SK-N-SH (cell line): Measurements from ENCODE around the gene FTO. TPM values are rescaled to one million over a fixed set of nuclear protein-coding genes. Genes with fewer than 3 reads are reported as not detected.

Source experiments
- CTCF ChIA-PET: fragments of 300-600, 350-600 bp; formaldehyde crosslinking; extraction: SDS; loops from one replicate; lab custom pipeline; 2021; lab: Yijun Ruan, JAX
- POLR2A ChIA-PET: fragments of 350-600 bp; sonication (Branson Sonifier 250); formaldehyde crosslinking; extraction: SDS; loops from one replicate; lab custom pipeline; 2020; ENCODE audit warnings: antibody characterized with exemption, inconsistent platforms; lab: Yijun Ruan, JAX
- DNase-seq: peaks from one replicate; pipeline ENCODE4 v3.0.0; 2012
- H2AFZ ChIP-seq: fragments of 200-600 bp; sonication (generic); 2 replicates; pipeline ENCODE4 v1.8.1; 2016; ENCODE audit warnings: antibody characterized with exemption, mild to moderate bottlenecking, low read depth
- H3F3A ChIP-seq: fragments of 200-600 bp; sonication (generic); replicated peaks from 2 replicates; pipeline ENCODE3; 2016; ENCODE audit warnings: antibody characterized with exemption, mild to moderate bottlenecking; ENCODE audit not compliant: insufficient read depth
- H3K27ac ChIP-seq, 2 experiments: fragments of 200-500 bp in 1 of 2; fragments of 200-600 bp in 1 of 2; sonication (Bioruptor generic) in 1 of 2; sonication (generic), shearing (Covaris generic) in 1 of 2; 2 replicates each; pipeline versions ENCODE4 v1.5.1 to v1.6.1; 2014 to 2016; ENCODE audit warnings: low read depth in 2 of 2, inconsistent platforms in 1 of 2, low read length in 1 of 2, mild to moderate bottlenecking in 1 of 2, mixed read lengths in 1 of 2
- H3K27me3 ChIP-seq: fragments of 200-600 bp; sonication (generic), shearing (Covaris generic); 2 replicates; pipeline ENCODE4 v1.6.1; 2016; ENCODE audit warnings: mixed run types; ENCODE audit not compliant: insufficient read depth
- H3K36me3 ChIP-seq, 2 experiments: fragments of 200-500 bp in 1 of 2; fragments of 200-600 bp in 1 of 2; sonication (Bioruptor generic) in 1 of 2; sonication (generic) in 1 of 2; replicated peaks in 1 of 2; 2 replicates each; pipeline versions ENCODE3 to v1.5.1; 2014 to 2016; ENCODE audit warnings: low read length in 1 of 2, mild to moderate bottlenecking in 1 of 2; ENCODE audit not compliant: insufficient read depth in 2 of 2, control insufficient read depth in 1 of 2
- H3K4me1 ChIP-seq, 2 experiments: fragments of 200-500 bp in 1 of 2; fragments of 200-600 bp in 1 of 2; sonication (Bioruptor generic) in 1 of 2; sonication (generic), shearing (Covaris generic) in 1 of 2; 2 replicates each; pipeline versions ENCODE4 v1.5.1 to v1.6.1; 2014 to 2016; ENCODE audit warnings: low read depth in 1 of 2, low read length in 1 of 2, mixed run types in 1 of 2; ENCODE audit not compliant: insufficient read depth in 2 of 2, control insufficient read depth in 1 of 2
- H3K4me2 ChIP-seq: fragments of 200-600 bp; sonication (generic), shearing (Covaris generic); 2 replicates; pipeline ENCODE4 v1.6.1; 2017; ENCODE audit warnings: mixed run types
- H3K4me3 ChIP-seq, 2 experiments: fragments of 200-500 bp in 1 of 2; fragments of 200-600 bp in 1 of 2; sonication (Bioruptor generic) in 1 of 2; sonication (generic), shearing (Covaris generic) in 1 of 2; 2 replicates each; pipeline versions ENCODE4 v1.5.1 to v1.8.1; 2014 to 2016; ENCODE audit warnings: low read depth in 2 of 2, inconsistent platforms in 1 of 2, low read length in 1 of 2, mild to moderate bottlenecking in 1 of 2, mixed read lengths in 1 of 2, moderate library complexity in 1 of 2
- H3K79me2 ChIP-seq: fragments of 200-600 bp; sonication (generic); 2 replicates; pipeline ENCODE4 v1.8.1; 2017; ENCODE audit warnings: mild to moderate bottlenecking; ENCODE audit not compliant: insufficient read depth
- H3K9ac ChIP-seq: fragments of 200-600 bp; sonication (generic); 2 replicates; pipeline ENCODE4 v1.6.1; 2017; ENCODE audit warnings: mixed run types
- H3K9me2 ChIP-seq: fragments of 200-600 bp; sonication (generic); 2 replicates; pipeline ENCODE4 v1.6.1; 2017; ENCODE audit warnings: mixed run types
- H3K9me3 ChIP-seq: fragments of 200-600 bp; sonication (generic); 2 replicates; pipeline ENCODE4 v1.6.1; 2017; ENCODE audit warnings: mixed run types, mild to moderate bottlenecking, moderate library complexity
- H4K20me1 ChIP-seq: fragments of 200-600 bp; sonication (generic); 2 replicates; pipeline ENCODE4 v1.6.1; 2017; ENCODE audit warnings: mild to moderate bottlenecking, mixed run types; ENCODE audit not compliant: insufficient read depth
- CTCF ChIP-seq: fragments of 200-600 bp; sonication (generic); IDR thresholded peaks from 2 replicates; pipeline ENCODE4 v1.6.1; 2017; ENCODE audit warnings: antibody characterized with exemption, mild to moderate bottlenecking, moderate library complexity
- FOSL2 ChIP-seq: IDR thresholded peaks from 2 replicates; pipeline ENCODE4 v1.4.0; 2012; ENCODE audit warnings: low read depth, mild to moderate bottlenecking, moderate library complexity, borderline replicate concordance
- FOXJ3 ChIP-seq: sonication (generic); formaldehyde crosslinking; IDR thresholded peaks from 2 replicates; pipeline ENCODE4 v1.5.1; 2020; ENCODE audit warnings: mild to moderate bottlenecking, missing genetic modification reagents
- GABPA ChIP-seq: IDR thresholded peaks from 2 replicates; pipeline ENCODE4 v1.4.0; 2012; ENCODE audit warnings: low read depth, mild to moderate bottlenecking
- GATA2 ChIP-seq: sonication (generic); formaldehyde crosslinking; IDR thresholded peaks from 2 replicates; pipeline ENCODE4 v1.5.0; 2020; ENCODE audit warnings: mild to moderate bottlenecking, missing genetic modification reagents
- MXI1 ChIP-seq: IDR thresholded peaks from 2 replicates; pipeline ENCODE4 v1.6.1; 2012; ENCODE audit warnings: mild to moderate bottlenecking, low read depth, low read length, improper control_type of control experiment
- POLR2AphosphoS5 ChIP-seq: IDR thresholded peaks from 2 replicates; pipeline ENCODE4 v1.6.1; 2012; ENCODE audit warnings: low read depth, low read length
- RAD21 ChIP-seq: IDR thresholded peaks from 2 replicates; pipeline ENCODE4 v1.6.1; 2012; ENCODE audit warnings: mild to moderate bottlenecking, low read length
- RCOR1 ChIP-seq: fragments of 150-350 bp; IDR thresholded peaks from 2 replicates; pipeline ENCODE4 v1.6.1; 2017; ENCODE audit warnings: antibody characterized with exemption, low read length
- RFX5 ChIP-seq: IDR thresholded peaks from 2 replicates; pipeline ENCODE4 v1.6.1; 2012; ENCODE audit warnings: mild to moderate bottlenecking, improper control_type of control experiment, low read length
- RXRA ChIP-seq: IDR thresholded peaks from 2 replicates; pipeline ENCODE4 v1.4.0; 2012; ENCODE audit warnings: low read depth, mild to moderate bottlenecking, borderline replicate concordance
- SIN3A ChIP-seq: IDR thresholded peaks from 2 replicates; pipeline ENCODE4 v1.6.1; 2012; ENCODE audit warnings: low read depth, mild to moderate bottlenecking, low read length, moderate library complexity, borderline replicate concordance
- SMC3 ChIP-seq: IDR thresholded peaks from 2 replicates; pipeline ENCODE4 v1.6.1; 2012; ENCODE audit warnings: low read depth, low read length, improper control_type of control experiment
- TAF1 ChIP-seq: IDR thresholded peaks from 2 replicates; pipeline ENCODE4 v1.6.1; 2012; ENCODE audit warnings: low read depth, mild to moderate bottlenecking, low read length, moderate library complexity, borderline replicate concordance
- TCF12 ChIP-seq: IDR thresholded peaks from 2 replicates; pipeline ENCODE4 v1.4.0; 2012
- USF1 ChIP-seq: IDR thresholded peaks from 2 replicates; pipeline ENCODE4 v1.4.0; 2012; ENCODE audit warnings: low read depth, borderline replicate concordance
- USF2 ChIP-seq: fragments of 150-350 bp; IDR thresholded peaks from 2 replicates; pipeline ENCODE4 v1.6.1; 2017; ENCODE audit warnings: antibody characterized with exemption, low read length, low read depth, borderline replicate concordance
- WGBS: methylation state at CpG from one replicate; pipeline ENCODE4 v1.1.6; 2017; ENCODE audit warnings: low lambda C conversion rate; 5-methylcytosine and 5-hydroxymethylcytosine counted together
- polyA plus RNA-seq, 3 experiments: library from polyadenylated mRNA; depleted of rRNA; stranded (reverse); fragments of >200 nt; gene quantifications; 2 replicates each; pipeline ENCODE4 v1.2.3, GENCODE V29; 2012

Gene FTO
- polyA plus RNA-seq, 1 of the 3 experiments (the other 2 are of a cell fraction), result 41.2 TPM

GRCh38 chr16:53789137-53789536, 85.2 kb downstream of the FTO start:
- 79% methylated on average over 2 of the region's 2 CpGs for WGBS

GRCh38 chr16:53792161-53792951, 88.4 kb downstream of the FTO start:
- no peaks in the 10 kb centered on the region for H3K27me3 ChIP-seq
- H3K9ac ChIP-seq, result no peak overlapping the region
- H3K9me2 ChIP-seq, result no peaks in the 10 kb centered on the region
- H3F3A ChIP-seq, result no peaks in the 10 kb centered on the region
- H2AFZ ChIP-seq, result no peak overlapping the region
- H3K4me1 ChIP-seq, result no peaks in the 10 kb centered on the region; a peak in 1 of 4 replicates
- H4K20me1 ChIP-seq, result no peaks in the 10 kb centered on the region
- H3K79me2 ChIP-seq, result peaks cover 4% of the 10 kb centered on the region
- no peaks in the 10 kb centered on the region for H3K36me3 ChIP-seq
- no peak overlapping the region for H3K27ac ChIP-seq
- H3K4me2 ChIP-seq, result no peak overlapping the region
- TF ChIP-seq GABPA, result no peak
- no peak for TF ChIP-seq POLR2AphosphoS5
- TF ChIP-seq USF1, result no peak
- TF ChIP-seq SIN3A, result no peak
- TF ChIP-seq RCOR1, result no peak
- TF ChIP-seq MXI1, result no peak
- no peak for TF ChIP-seq RFX5
- no peak for TF ChIP-seq TCF12
- H3K9me3 ChIP-seq, result no peaks in the 10 kb centered on the region
- POLR2A ChIA-PET, result interaction anchor here (0.7 kb wide), 1 partner anchor 101 kb away, joined by 3 read pairs; no protein-coding TSS in a partner anchor
- H3K4me3 ChIP-seq, result no peak overlapping the region
- WGBS, result 95% methylated on average over 6 of the region's 6 CpGs
- CTCF ChIA-PET, result interaction anchor here (0.9 to 1.2 kb wide), 2 partner anchors 13 to 19 kb away, joined by 3 read pairs; no protein-coding TSS in a partner anchor
- DNase-seq, result no peak

More at GRCh38 chr16:53789137-53789536, 85.2 kb downstream of the FTO start:
- H3K4me1 ChIP-seq, result peaks cover 0 to 4% of the 10 kb centered on the region in 2 experiments; a peak in 2 of 4 replicates
- no peaks in the 10 kb centered on the region for H3K36me3 ChIP-seq
- no peak for DNase-seq
- CTCF ChIA-PET, result interaction anchor here (1.0 to 1.2 kb wide), 2 partner anchors 12 to 55 kb away, joined by 3 read pairs; no protein-coding TSS in a partner anchor
- H3K27ac ChIP-seq, result peak overlapping the region in 1 of 2 experiments; percentile 19; a peak in 2 of 4 replicates
- POLR2A ChIA-PET, result interaction anchor here (0.5 kb wide), 1 partner anchor 29 kb away, joined by 3 read pairs; no protein-coding TSS in a partner anchor
- no peaks in the 10 kb centered on the region for H3K9me2 ChIP-seq
- no peak overlapping the region for H3K9ac ChIP-seq
- H3K79me2 ChIP-seq, result peaks cover 4% of the 10 kb centered on the region
- H2AFZ ChIP-seq, result no peak overlapping the region
- no peak overlapping the region for H3K4me2 ChIP-seq
- no peaks in the 10 kb centered on the region for H4K20me1 ChIP-seq
- no peaks in the 10 kb centered on the region for H3K27me3 ChIP-seq
- H3K9me3 ChIP-seq, result no peaks in the 10 kb centered on the region
- TF ChIP-seq FOSL2 (0 out of 2 replicates have a peak, but pooled peaks have one; percentile 5), RAD21 (no peak)
- H3K4me3 ChIP-seq, result no peak overlapping the region
- H3F3A ChIP-seq, result peaks cover 7% of the 10 kb centered on the region

- H3K4me2 ChIP-seq, result no peak overlapping the region
- POLR2A ChIA-PET, result no interaction called here
- no peak overlapping the region for H3K4me3 ChIP-seq
- H3K36me3 ChIP-seq, result peaks cover 0 to 13% of the 10 kb centered on the region in 2 experiments
- H3K4me1 ChIP-seq, result peaks cover 0 to 2% of the 10 kb centered on the region in 2 experiments; a peak in 2 of 4 replicates
- no peak overlapping the region for H3K9ac ChIP-seq
- no peaks in the 10 kb centered on the region for H3F3A ChIP-seq
- H3K79me2 ChIP-seq, result peaks cover 28% of the 10 kb centered on the region
- no peak overlapping the region for H3K27ac ChIP-seq
- CTCF ChIA-PET, result interaction anchor here (1.8 kb wide), 1 partner anchor 9 kb away, joined by 4 read pairs; no protein-coding TSS in a partner anchor
- DNase-seq, result no peak
- no peaks in the 10 kb centered on the region for H3K27me3 ChIP-seq
- peaks cover 10% of the 10 kb centered on the region; the same call in 1 of the 2 replicates for H3K9me3 ChIP-seq
- no peaks in the 10 kb centered on the region for H4K20me1 ChIP-seq
- no peaks in the 10 kb centered on the region for H3K9me2 ChIP-seq
- no peak overlapping the region for H2AFZ ChIP-seq
- no peak for TF ChIP-seq CTCF
- no peak for TF ChIP-seq GATA2 (CRISPR knock-in tag)
- no peak for TF ChIP-seq FOXJ3 (CRISPR knock-in tag)
- TF ChIP-seq USF2, result no peak
- no peak for TF ChIP-seq SMC3
- TF ChIP-seq TAF1, result no peak
- TF ChIP-seq RCOR1, result no peak
- TF ChIP-seq RXRA, result no peak
Observed at GRCh38 chr16:53803451-53803850, 99.5 kb downstream of the FTO start.
